Thoracic aorta (tissue), 2 donors: ENCODE results near the gene SMIM35. TPM values are rescaled to one million over a fixed set of nuclear protein-coding genes. Genes with fewer than 3 reads are reported as not detected.

Source experiments
- ATAC-seq: fragments of 150-250 bp; one replicate; pipeline ENCODE4 v1.8.0; 2017; ENCODE audit warnings: low read depth; ENCODE audit not compliant: insufficient number of reproducible peaks, low FRiP score
- DNase-seq: peaks from one replicate; pipeline ENCODE4 v3.0.0-alpha.2; 2020; ENCODE audit warnings: low spot score
- H3K27ac ChIP-seq, 2 donors: fragments of 200-600 bp; sonication (generic); 1 replicate in 1 of 2; 2 replicates in 1 of 2; pipeline ENCODE4 v1.5.1; 2016; ENCODE audit warnings: mild to moderate bottlenecking in 2 of 2, moderate library complexity in 2 of 2
- H3K27me3 ChIP-seq: fragments of 200-600 bp; sonication (generic); replicated peaks from 2 replicates; pipeline ENCODE4 v1.6.0; 2016; ENCODE audit warnings: mild to moderate bottlenecking; ENCODE audit not compliant: insufficient read depth
- H3K36me3 ChIP-seq: fragments of 200-600 bp; sonication (generic); one replicate; pipeline ENCODE4 v1.5.1; 2016
- H3K4me1 ChIP-seq, 2 donors: fragments of 200-600 bp; sonication (generic); 1 replicate in 1 of 2; 2 replicates in 1 of 2; pipeline versions ENCODE4 v1.5.1 to v1.6.0; 2016; ENCODE audit warnings: low read depth in 2 of 2, mild to moderate bottlenecking in 1 of 2; ENCODE audit not compliant: control insufficient read depth in 1 of 2
- H3K4me3 ChIP-seq: fragments of 200-600 bp; sonication (generic); 2 replicates; pipeline ENCODE4 v1.5.1; 2016; ENCODE audit warnings: mild to moderate bottlenecking
- H3K9me3 ChIP-seq: fragments of 200-600 bp; sonication (generic); 2 replicates; pipeline ENCODE4 v1.5.1; 2016
- CTCF ChIP-seq: fragments of 200-600 bp; sonication (generic); IDR thresholded peaks from one replicate; pipeline ENCODE4 v1.5.1; 2019; ENCODE audit warnings: antibody characterized with exemption
- total RNA-seq, 2 donors: library from RNA; depleted of rRNA; stranded (reverse); fragments of >200 nt; gene quantifications; one replicate each; pipeline versions ENCODE4 v1.1.0 to v1.2.3, GENCODE V29; 2016

The SMIM35 gene
- total RNA-seq, 2 donors from 2014 or later = not detected

- Histone ChIP-seq H3K36me3 (no peaks in the 10 kb centered on the region), H3K4me3 (no peak overlapping the region), H3K9me3 (no peaks in the 10 kb centered on the region), H3K27ac (no peak overlapping the region), H3K4me1 (no peaks in the 10 kb centered on the region), H3K27me3 (no peaks in the 10 kb centered on the region)
- DNase-seq = no peak
- no peak for ATAC-seq
- TF ChIP-seq CTCF = no peak
Observed at GRCh38 chr11:118046964-118047700, 39.6 kb downstream of the SMIM35 start.

- H3K27ac ChIP-seq = no peak overlapping the region
- no peaks in the 10 kb centered on the region for H3K27me3 ChIP-seq
- ATAC-seq (no peak), DNase-seq (no peak)
- H3K36me3 ChIP-seq = no peaks in the 10 kb centered on the region
- no peak for TF ChIP-seq CTCF
- no peak overlapping the region for H3K4me3 ChIP-seq
- H3K9me3 ChIP-seq = no peaks in the 10 kb centered on the region
- no peaks in the 10 kb centered on the region for H3K4me1 ChIP-seq
Observed at GRCh38 chr11:118046051-118046963, 40.5 kb downstream of the SMIM35 start.

- no peak for TF ChIP-seq CTCF
- Histone ChIP-seq H3K4me1 (no peaks in the 10 kb centered on the region), H3K27ac (no peak overlapping the region), H3K27me3 (no peaks in the 10 kb centered on the region), H3K4me3 (no peak overlapping the region), H3K9me3 (no peaks in the 10 kb centered on the region), H3K36me3 (no peaks in the 10 kb centered on the region)
- DNase-seq = no peak
- no peak for ATAC-seq
Observed at GRCh38 chr11:118045191-118045590, 41.6 kb downstream of the SMIM35 start.

- Histone ChIP-seq H3K27me3 (no peaks in the 10 kb centered on the region), H3K4me3 (no peak overlapping the region), H3K9me3 (no peaks in the 10 kb centered on the region), H3K4me1 (no peaks in the 10 kb centered on the region), H3K27ac (no peak overlapping the region), H3K36me3 (no peaks in the 10 kb centered on the region)
- DNase-seq = no peak
- ATAC-seq = no peak
- TF ChIP-seq CTCF = no peak
Observed at GRCh38 chr11:118042796-118043195, 44.0 kb downstream of the SMIM35 start.

- Histone ChIP-seq H3K27ac (no peak overlapping the region), H3K4me3 (no peak overlapping the region), H3K9me3 (no peaks in the 10 kb centered on the region), H3K4me1 (no peaks in the 10 kb centered on the region), H3K36me3 (no peaks in the 10 kb centered on the region), H3K27me3 (no peaks in the 10 kb centered on the region)
- TF ChIP-seq CTCF = no peak
- no peak for ATAC-seq
- no peak for DNase-seq
Observed at GRCh38 chr11:118042141-118042540, 44.6 kb downstream of the SMIM35 start.
